Stimulated activated naive CD4-positive, alpha-beta T cell treated with Interleukin-2 at 50 U/mL for 16 hours (primary cell): ENCODE results near the gene CNKSR2.
"Not testable (repeated sequence)": the region's sequence is repeated elsewhere in the genome, so short reads cannot be mapped to it uniquely, and the experiment has no call there.

Source experiments
- DNase-seq: peaks from one replicate; lab custom pipeline; 2025; lab: John Stamatoyannopoulos, UW

CNKSR2 gene

GRCh38 chrX:21440911-21441310 lies 66.7 kb downstream of the CNKSR2 start:
- no peak for DNase-seq

GRCh38 chrX:21457718-21458117 lies 83.5 kb downstream of the CNKSR2 start:
- no peak for DNase-seq

- no peak for DNase-seq
Observed at GRCh38 chrX:21469071-21469470, 94.9 kb downstream of the CNKSR2 start.

GRCh38 chrX:21476909-21477308 lies 102.7 kb downstream of the CNKSR2 start:
- no peak for DNase-seq

GRCh38 chrX:21479695-21480270 lies 105.6 kb downstream of the CNKSR2 start:
- no peak for DNase-seq

- no peak for DNase-seq
Observed at GRCh38 chrX:21481761-21482160, 107.5 kb downstream of the CNKSR2 start.

- not testable (repeated sequence) for DNase-seq
Observed at GRCh38 chrX:21484051-21484450, 109.8 kb downstream of the CNKSR2 start.

GRCh38 chrX:21487832-21488231 lies 113.6 kb downstream of the CNKSR2 start:
- DNase-seq: no peak

GRCh38 chrX:21490341-21490740 lies 116.1 kb downstream of the CNKSR2 start:
- DNase-seq: no peak

- DNase-seq: no peak
Observed at GRCh38 chrX:21493226-21493830, 119.1 kb downstream of the CNKSR2 start.

GRCh38 chrX:21503593-21503992 lies 129.4 kb downstream of the CNKSR2 start:
- DNase-seq: no peak

- DNase-seq: no peak
Observed at GRCh38 chrX:21509912-21510311, 135.7 kb downstream of the CNKSR2 start.

GRCh38 chrX:21524008-21524407 lies 149.8 kb downstream of the CNKSR2 start:
- DNase-seq: no peak

GRCh38 chrX:21528076-21528475 lies 153.9 kb downstream of the CNKSR2 start:
- DNase-seq: no peak

- no peak for DNase-seq
Observed at GRCh38 chrX:21529771-21530170, 155.6 kb downstream of the CNKSR2 start.

GRCh38 chrX:21544642-21545041 lies 170.4 kb downstream of the CNKSR2 start:
- DNase-seq: not testable (repeated sequence)

- no peak for DNase-seq
Observed at GRCh38 chrX:21559417-21559816, 185.2 kb downstream of the CNKSR2 start.

GRCh38 chrX:21565025-21565424 lies 190.8 kb downstream of the CNKSR2 start:
- no peak for DNase-seq

- no peak for DNase-seq
Observed at GRCh38 chrX:21574793-21575192, 200.6 kb downstream of the CNKSR2 start.

- no peak for DNase-seq
Observed at GRCh38 chrX:21581479-21581878, 207.3 kb downstream of the CNKSR2 start.

GRCh38 chrX:21586001-21586400 lies 211.8 kb downstream of the CNKSR2 start:
- DNase-seq: no peak

- DNase-seq: no peak
Observed at GRCh38 chrX:21590012-21590776, 216.0 kb downstream of the CNKSR2 start.

GRCh38 chrX:21606002-21606401 lies 231.8 kb downstream of the CNKSR2 start:
- no peak for DNase-seq
